GM12874 (cell line): ENCODE data around the gene PIK3R1.

ENCODE experiments used
- TF ChIP-seq, protein P1 (sequence below): IDR thresholded peaks from 2 replicates; pipeline ENCODE4 v1.5.1; 2011; ENCODE audit warnings: low read depth, mild to moderate bottlenecking, control low read depth, low read length, moderate library complexity; ENCODE audit not compliant: insufficient read depth

PIK3R1 gene

DNA sequence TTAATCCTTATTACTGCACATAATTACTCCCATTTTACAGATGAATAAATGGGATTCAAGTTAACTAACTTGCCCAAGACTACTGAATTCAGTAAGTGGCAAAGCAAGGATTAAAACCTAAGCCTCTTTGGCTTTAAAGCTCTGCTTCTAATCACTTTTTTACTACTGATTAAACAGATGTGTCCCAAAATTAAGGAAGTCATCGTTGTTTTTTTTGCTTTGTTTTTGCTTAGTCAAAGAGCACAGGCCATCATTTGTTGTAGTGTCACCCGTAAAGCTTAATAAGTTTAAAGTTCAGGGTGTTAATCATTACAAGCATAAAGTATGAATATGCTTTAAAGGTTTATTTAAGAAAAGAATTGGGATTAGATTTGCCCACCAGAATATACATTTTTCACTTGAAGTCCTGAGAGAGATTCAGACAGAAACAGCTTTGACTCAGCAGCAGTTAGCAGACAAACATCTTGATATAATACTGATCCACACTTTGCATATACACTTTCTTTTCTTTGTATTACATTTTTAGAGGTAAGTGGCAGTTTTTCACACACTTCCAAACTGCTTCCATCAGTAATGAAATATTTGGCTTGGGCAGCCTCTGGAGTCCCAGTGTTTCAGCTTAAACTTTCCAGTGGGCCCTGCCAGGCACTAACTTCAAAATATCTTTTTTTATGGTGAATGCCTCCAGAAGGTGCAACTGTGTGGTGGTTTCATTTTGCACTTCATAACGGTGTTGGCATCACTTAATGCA lies 52.7 kb downstream of the PIK3R1 start:
- TF ChIP-seq, protein P1, sequence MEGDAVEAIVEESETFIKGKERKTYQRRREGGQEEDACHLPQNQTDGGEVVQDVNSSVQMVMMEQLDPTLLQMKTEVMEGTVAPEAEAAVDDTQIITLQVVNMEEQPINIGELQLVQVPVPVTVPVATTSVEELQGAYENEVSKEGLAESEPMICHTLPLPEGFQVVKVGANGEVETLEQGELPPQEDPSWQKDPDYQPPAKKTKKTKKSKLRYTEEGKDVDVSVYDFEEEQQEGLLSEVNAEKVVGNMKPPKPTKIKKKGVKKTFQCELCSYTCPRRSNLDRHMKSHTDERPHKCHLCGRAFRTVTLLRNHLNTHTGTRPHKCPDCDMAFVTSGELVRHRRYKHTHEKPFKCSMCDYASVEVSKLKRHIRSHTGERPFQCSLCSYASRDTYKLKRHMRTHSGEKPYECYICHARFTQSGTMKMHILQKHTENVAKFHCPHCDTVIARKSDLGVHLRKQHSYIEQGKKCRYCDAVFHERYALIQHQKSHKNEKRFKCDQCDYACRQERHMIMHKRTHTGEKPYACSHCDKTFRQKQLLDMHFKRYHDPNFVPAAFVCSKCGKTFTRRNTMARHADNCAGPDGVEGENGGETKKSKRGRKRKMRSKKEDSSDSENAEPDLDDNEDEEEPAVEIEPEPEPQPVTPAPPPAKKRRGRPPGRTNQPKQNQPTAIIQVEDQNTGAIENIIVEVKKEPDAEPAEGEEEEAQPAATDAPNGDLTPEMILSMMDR = no peak

DNA sequence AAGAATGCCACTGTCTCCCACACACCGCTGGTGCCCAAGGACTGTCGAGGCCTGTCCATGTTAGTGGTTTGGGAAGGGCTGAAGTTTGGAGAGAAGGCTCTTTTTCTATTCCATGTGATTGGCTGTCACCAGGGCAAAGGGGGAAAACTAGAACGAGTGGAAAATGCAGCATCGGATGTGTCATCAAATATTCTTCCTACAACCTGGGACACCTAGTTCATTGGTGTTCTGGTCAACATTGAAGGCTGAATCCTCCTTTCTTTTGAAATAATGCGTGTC lies 53.2 kb downstream of the PIK3R1 start:
- TF ChIP-seq, protein P1 = no peak

DNA sequence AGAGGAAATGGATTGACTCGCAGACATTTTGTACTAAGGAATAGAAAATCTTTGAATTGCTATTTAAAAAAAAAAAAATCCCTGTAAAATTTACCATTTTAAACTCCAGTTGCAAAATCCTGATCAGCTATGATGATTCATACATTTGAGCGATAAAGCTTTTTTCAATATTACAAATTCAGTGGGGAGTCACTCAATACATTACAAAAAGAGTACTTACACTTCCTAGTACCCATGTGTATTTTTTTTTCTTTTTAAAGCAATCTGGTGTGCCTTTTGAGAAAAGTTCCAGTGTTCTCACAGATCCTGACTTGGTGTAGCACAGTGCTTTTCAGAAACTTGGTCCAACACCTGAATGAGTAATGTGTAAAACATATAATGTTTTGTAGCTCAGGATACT lies 54.3 kb downstream of the PIK3R1 start:
- TF ChIP-seq, protein P1 = no peak

DNA sequence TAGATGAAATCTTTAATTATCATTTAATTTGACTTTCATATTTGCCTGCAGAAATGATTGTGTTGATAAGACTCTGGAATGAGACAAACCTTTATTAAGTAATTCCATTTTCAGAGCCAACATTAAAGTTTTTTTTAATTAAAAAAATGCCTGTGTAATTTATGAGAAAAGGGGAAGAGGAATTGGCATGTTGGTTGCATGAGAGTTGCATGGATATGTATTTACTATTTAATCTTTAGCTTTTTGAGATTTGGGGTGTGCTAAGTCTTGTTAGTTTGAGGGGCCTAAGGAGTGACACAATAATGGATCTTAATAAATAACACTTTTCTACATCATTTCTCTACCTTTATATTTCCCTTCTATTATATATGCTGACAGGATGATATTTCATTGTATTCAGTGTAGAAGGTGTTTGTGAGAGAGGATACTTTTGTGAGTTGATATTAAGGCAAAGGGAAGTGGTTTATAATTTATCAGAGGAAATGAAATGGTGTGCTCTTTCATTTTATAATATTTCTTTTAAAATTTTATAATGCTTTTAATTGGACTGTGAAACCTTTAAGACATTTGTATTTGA lies 54.9 kb downstream of the PIK3R1 start:
- TF ChIP-seq, protein P1 = no peak

DNA sequence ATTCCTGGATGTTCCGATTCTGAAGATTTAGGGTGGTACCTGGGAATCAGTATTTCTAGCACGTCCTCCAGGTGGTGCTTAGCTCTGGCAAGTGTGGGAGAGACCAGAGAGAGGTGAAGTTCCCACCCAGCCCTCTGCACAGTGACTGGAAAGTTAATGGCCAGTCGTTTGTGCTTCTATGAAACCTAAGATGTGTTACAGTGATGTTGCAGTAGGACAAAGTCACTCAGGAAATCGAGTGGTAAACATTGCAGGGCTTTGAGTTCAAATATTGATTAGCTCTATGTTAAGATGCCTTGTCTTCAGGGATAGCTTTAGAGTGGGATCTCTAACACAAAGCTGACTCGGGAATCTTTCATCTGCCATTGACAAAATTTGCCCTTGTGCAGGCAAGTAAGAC lies 55.6 kb downstream of the PIK3R1 start:
- TF ChIP-seq, protein P1 = no peak

DNA sequence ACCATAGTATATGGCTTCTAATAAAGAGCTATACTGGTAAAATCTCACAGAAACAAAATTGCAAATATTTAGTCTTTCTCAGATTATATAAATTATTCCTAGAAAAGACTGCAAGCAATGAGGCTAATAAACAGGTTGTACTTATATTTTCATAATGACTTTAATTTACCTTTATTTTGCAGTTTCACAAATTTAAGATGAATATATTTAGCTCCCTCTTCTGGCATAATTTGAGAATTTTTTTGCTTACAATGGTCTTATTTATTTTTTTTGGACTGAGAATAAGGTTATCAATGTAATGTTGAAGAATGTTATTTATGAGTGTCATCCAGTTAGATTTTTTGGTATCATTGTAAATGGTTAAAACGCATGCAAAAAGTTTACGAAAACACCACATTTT lies 56.7 kb downstream of the PIK3R1 start:
- TF ChIP-seq, protein P1 = no peak

DNA sequence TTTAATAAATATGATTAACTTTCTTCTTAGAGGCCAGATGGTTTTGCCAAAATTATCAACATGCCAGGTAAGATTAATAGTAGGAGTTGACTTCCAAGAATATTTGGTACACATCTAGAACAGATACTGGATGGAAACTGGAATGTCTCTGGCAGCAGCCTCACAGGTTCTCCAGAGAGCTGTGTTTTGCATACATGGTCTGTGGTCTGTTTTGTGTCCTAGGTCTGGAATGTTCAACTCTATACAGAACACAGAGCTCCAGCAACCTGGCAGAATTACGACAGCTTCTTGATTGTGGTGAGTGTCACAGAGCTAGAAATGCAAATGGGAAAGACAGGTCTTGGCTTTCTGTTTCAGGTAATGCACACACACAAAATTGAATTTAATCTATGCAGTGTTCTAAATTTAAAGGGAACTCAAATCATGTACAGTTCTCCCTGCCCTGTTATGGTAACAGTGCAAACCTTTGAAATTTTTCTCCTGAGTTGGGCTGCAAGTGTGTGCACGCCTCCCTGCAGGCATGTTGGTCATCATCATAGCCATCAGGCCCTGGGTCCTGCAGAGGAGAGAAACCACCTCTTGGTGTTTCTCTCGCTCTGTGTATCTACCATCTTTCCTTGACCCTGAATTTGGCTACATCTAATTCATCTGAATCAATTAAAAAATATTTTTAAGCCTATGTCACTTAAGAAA lies 58.3 kb downstream of the PIK3R1 start:
- TF ChIP-seq, protein P1 = no peak
